A673 (cell line): ENCODE data around the gene SELENOF. TPM values are rescaled to one million over a fixed set of nuclear protein-coding genes. Genes with fewer than 3 reads are reported as not detected.

Experiments
- BruUV-seq: library from RNA; stranded (reverse); fragments of 400-500 nt; replicated peaks from 2 replicates; lab custom pipeline; 2021; lab: Mats Ljungman, UMichigan
- CTCF ChIA-PET: fragments of 300-600 bp; sonication (Branson Sonifier 250); formaldehyde crosslinking; loops from one replicate; lab custom pipeline; 2022; ENCODE audit warnings: antibody characterized with exemption; lab: Charles Lee
- POLR2A ChIA-PET: fragments of 300-600 bp; sonication (Branson Sonifier 250); formaldehyde crosslinking; loops from one replicate; lab custom pipeline; 2022; ENCODE audit warnings: antibody characterized with exemption; ENCODE audit not compliant: low non-redundant PET; lab: Charles Lee
- DNase-seq: peaks from one replicate; pipeline ENCODE4 v3.0.0-alpha.2; 2015; ENCODE audit warnings: low spot score
- H3K27ac ChIP-seq: fragments of 200-600 bp; sonication (generic); 2 replicates; pipeline ENCODE4 v1.5.1; 2016; ENCODE audit warnings: mixed run types, low read depth, mild to moderate bottlenecking, mixed read lengths, antibody characterized with exemption, low read length; ENCODE audit not compliant: poor library complexity, severe bottlenecking
- H3K27me3 ChIP-seq: fragments of 200-600 bp; sonication (generic); replicated peaks from 2 replicates; pipeline ENCODE4 v1.6.1; 2017; ENCODE audit warnings: mixed run types, low read depth, mild to moderate bottlenecking, mixed read lengths, antibody characterized with exemption, low read length; ENCODE audit not compliant: insufficient read depth, poor library complexity
- H3K36me3 ChIP-seq: fragments of 200-600 bp; sonication (generic); 2 replicates; pipeline ENCODE4 v1.6.1; 2016; ENCODE audit warnings: mixed run types, mild to moderate bottlenecking, mixed read lengths, antibody characterized with exemption, low read length; ENCODE audit not compliant: insufficient read depth, poor library complexity, severe bottlenecking
- H3K4me1 ChIP-seq: fragments of 200-600 bp; sonication (generic); 2 replicates; pipeline ENCODE4 v1.6.1; 2017; ENCODE audit warnings: mixed run types, mild to moderate bottlenecking, mixed read lengths, antibody characterized with exemption, low read length; ENCODE audit not compliant: insufficient read depth, poor library complexity, severe bottlenecking
- H3K4me3 ChIP-seq: fragments of 200-600 bp; sonication (generic); 2 replicates; pipeline ENCODE4 v1.5.1; 2016; ENCODE audit warnings: low read depth, mixed run types, mild to moderate bottlenecking, mixed read lengths, low read length; ENCODE audit not compliant: poor library complexity, severe bottlenecking
- H3K9me3 ChIP-seq: fragments of 200-600 bp; sonication (generic); 2 replicates; pipeline ENCODE4 v1.6.1; 2016; ENCODE audit warnings: mixed run types, low read depth, mild to moderate bottlenecking, mixed read lengths, antibody characterized with exemption, low read length; ENCODE audit not compliant: poor library complexity, severe bottlenecking
- EZH2 ChIP-seq: fragments of 200-600 bp; sonication (generic); IDR thresholded peaks from 2 replicates; pipeline ENCODE4 v1.6.1; 2017; ENCODE audit warnings: borderline replicate concordance, low read depth, mild to moderate bottlenecking, mixed read lengths, antibody characterized with exemption, low read length; ENCODE audit not compliant: poor library complexity, severe bottlenecking
- intact Hi-C: fragments of 100-400 bp; cut with micrococcal nuclease; formaldehyde crosslinking; loops from one replicate; pipeline ENCODE4 v1.10.0; 2022; ENCODE audit not compliant: unreplicated experiment
- total RNA-seq: library from RNA; stranded (reverse); gene quantifications from 2 replicates; pipeline ENCODE4 v1.2.3, GENCODE V29; 2021
- TF ChIP-seq, protein P1 (sequence below): fragments of 300-800, 200-600 bp; sonication (generic); conservative IDR thresholded peaks from 2 replicates; pipeline ENCODE4 v1.5.1; 2017; ENCODE audit warnings: low read depth, mild to moderate bottlenecking, antibody characterized with exemption, low read length, moderate library complexity, mixed read lengths

SELENOF gene
- total RNA-seq, 1 experiment from 2014 or later = 214 TPM

DNA sequence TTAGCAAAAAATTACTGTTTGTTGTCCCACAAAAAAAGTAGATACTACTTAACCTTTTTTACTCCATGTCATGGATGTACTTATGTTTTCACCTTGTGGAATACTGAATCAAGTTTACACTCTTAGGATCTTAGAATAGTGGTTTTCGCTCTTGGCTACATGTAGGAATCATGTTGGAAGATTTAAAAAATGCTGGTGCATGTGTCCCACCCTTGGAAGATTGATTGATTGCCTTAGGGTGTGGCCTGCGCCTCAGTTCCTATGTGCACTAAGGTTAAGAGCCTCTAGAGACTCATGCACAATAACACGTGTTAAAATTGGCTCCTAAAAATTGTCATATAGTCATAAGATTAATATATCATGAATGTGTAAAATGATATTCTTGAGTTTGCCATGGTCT, 25.5 kb upstream of the SELENOF start:
- no peak overlapping the region for H3K4me3 ChIP-seq
- BruUV-seq = no TSS peak
- TF ChIP-seq, protein P1, sequence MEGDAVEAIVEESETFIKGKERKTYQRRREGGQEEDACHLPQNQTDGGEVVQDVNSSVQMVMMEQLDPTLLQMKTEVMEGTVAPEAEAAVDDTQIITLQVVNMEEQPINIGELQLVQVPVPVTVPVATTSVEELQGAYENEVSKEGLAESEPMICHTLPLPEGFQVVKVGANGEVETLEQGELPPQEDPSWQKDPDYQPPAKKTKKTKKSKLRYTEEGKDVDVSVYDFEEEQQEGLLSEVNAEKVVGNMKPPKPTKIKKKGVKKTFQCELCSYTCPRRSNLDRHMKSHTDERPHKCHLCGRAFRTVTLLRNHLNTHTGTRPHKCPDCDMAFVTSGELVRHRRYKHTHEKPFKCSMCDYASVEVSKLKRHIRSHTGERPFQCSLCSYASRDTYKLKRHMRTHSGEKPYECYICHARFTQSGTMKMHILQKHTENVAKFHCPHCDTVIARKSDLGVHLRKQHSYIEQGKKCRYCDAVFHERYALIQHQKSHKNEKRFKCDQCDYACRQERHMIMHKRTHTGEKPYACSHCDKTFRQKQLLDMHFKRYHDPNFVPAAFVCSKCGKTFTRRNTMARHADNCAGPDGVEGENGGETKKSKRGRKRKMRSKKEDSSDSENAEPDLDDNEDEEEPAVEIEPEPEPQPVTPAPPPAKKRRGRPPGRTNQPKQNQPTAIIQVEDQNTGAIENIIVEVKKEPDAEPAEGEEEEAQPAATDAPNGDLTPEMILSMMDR = no peak
- no peak for TF ChIP-seq EZH2
- no peaks in the 10 kb centered on the region for H3K9me3 ChIP-seq
- peaks cover 16% of the 10 kb centered on the region for H3K4me1 ChIP-seq
- H3K27ac ChIP-seq = no peak overlapping the region
- DNase-seq = no peak
- H3K27me3 ChIP-seq = no peaks in the 10 kb centered on the region
- no peaks in the 10 kb centered on the region for H3K36me3 ChIP-seq
- intact Hi-C loops = no loop called here
- ChIA-PET CTCF (no interaction called here), POLR2A (no interaction called here)

DNA sequence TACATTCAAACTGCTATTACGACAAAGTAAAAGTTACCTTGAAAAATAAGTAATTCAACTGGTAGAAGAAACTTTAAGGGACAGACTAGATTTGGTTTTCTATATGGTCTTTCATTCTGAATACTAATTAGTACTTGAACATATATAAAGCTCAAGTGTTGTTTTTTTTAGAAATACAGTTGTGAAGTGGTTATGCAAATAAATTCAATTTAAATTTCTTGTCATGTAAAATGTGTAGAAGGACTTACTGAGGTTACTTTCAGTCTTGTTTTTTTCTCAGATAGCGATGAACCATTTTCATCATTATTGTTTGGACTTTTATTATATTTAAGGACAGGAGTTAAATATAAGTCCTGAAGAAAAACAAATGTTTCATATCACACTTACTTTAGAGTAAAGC, 24.9 kb upstream of the SELENOF start:
- H3K4me1 ChIP-seq = peaks cover 16% of the 10 kb centered on the region
- H3K27me3 ChIP-seq = no peaks in the 10 kb centered on the region
- no peak overlapping the region for H3K4me3 ChIP-seq
- CTCF ChIA-PET = no interaction called here
- intact Hi-C loops = no loop called here
- no peak for TF ChIP-seq EZH2
- TF ChIP-seq, protein P1 = no peak
- no peaks in the 10 kb centered on the region for H3K9me3 ChIP-seq
- H3K36me3 ChIP-seq = no peaks in the 10 kb centered on the region
- POLR2A ChIA-PET = no interaction called here
- DNase-seq = no peak
- BruUV-seq = no TSS peak
- no peak overlapping the region for H3K27ac ChIP-seq

GRCh38 chr1:86938450-86938849, 24.5 kb upstream of the SELENOF start:
- intact Hi-C loops = no loop called here

More at GRCh38 chr1:86938450-86938849, 24.5 kb upstream of the SELENOF start:
- ChIA-PET CTCF (no interaction called here), POLR2A (no interaction called here)
- no peaks in the 10 kb centered on the region for H3K27me3 ChIP-seq
- no peaks in the 10 kb centered on the region for H3K9me3 ChIP-seq
- no peak overlapping the region for H3K4me3 ChIP-seq
- BruUV-seq = no TSS peak
- H3K36me3 ChIP-seq = no peaks in the 10 kb centered on the region
- DNase-seq = no peak
- H3K4me1 ChIP-seq = peaks cover 16% of the 10 kb centered on the region
- TF ChIP-seq, protein P1 = no peak
- no peak for TF ChIP-seq EZH2
- H3K27ac ChIP-seq = no peak overlapping the region
